GDM1 (cell line): ENCODE results near the gene COL20A1.

Experiments used
- DNase-seq: peaks from one replicate; lab custom pipeline; 2025; lab: John Stamatoyannopoulos, UW

COL20A1 gene

GRCh38 chr20:63277466-63278272, 15.3 kb upstream of the COL20A1 start:
- DNase-seq: no peak

GRCh38 chr20:63278661-63279060, 14.3 kb upstream of the COL20A1 start:
- DNase-seq: no peak

DNA sequence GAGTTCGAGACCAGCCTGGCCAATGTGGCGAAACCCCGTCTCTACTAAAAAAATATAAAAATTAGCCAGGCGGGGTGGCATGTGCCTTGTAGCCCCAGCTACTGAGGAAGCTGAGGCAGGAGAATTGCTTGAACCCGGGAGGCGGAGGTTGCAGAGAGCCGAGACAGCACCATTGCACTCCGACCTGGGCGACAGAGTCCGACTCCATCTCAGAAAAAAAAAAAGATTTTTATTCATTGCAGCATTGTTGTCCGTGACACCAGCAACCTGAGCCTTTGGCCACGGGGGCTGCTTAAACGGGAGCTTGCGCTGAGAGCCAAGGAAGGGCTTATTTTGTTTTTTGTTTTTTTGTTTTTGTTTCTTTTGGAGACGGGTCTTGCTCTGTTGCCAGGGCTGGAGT, 13.1 kb upstream of the COL20A1 start:
- no peak for DNase-seq

DNA sequence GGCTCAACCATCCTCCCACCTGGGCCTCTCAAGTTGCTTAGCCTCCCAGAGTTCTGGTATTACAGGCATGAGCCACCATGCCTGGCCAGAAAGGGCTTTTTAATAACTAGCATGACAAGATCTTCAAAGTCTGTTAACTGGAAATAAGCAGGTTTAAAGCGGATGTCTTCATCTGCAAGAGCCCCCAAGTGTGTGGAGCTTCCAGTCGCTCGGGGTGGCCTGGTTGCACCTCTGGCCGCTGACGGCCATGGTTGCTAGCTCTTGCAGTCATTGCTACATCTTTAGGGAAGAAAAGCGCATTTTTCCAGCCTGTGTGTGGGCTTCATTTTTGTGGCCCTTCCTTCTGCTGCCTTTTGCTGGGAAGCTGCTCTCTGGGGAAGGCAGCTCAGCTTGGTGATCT, 12.6 kb upstream of the COL20A1 start:
- DNase-seq: no peak

GRCh38 chr20:63280929-63281545, 11.9 kb upstream of the COL20A1 start:
- DNase-seq: no peak

GRCh38 chr20:63281742-63282665, 11.0 kb upstream of the COL20A1 start:
- no peak for DNase-seq

- no peak for DNase-seq
Measured at GRCh38 chr20:63282946-63283345, 10.0 kb upstream of the COL20A1 start.

- DNase-seq: no peak
Measured at GRCh38 chr20:63283397-63284082, 9.4 kb upstream of the COL20A1 start.

DNA sequence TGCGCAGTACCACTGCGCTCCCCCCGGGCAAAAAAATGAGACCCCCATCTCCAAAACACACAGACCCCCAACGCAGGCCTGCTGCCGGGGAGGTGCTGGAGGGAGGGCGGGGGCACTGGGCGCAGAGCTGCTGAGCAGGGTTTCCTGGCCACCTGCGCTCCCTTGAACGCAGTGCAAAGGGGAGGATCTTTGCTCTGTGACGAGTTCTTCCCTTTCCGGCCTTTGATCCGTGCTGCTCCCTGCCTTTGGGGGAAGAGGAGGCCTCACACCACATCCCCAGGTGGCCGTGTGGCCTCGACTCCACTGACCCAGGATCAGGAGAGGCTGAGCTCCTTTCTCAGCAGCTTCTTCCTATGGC, 8.9 kb upstream of the COL20A1 start:
- DNase-seq: no peak

DNA sequence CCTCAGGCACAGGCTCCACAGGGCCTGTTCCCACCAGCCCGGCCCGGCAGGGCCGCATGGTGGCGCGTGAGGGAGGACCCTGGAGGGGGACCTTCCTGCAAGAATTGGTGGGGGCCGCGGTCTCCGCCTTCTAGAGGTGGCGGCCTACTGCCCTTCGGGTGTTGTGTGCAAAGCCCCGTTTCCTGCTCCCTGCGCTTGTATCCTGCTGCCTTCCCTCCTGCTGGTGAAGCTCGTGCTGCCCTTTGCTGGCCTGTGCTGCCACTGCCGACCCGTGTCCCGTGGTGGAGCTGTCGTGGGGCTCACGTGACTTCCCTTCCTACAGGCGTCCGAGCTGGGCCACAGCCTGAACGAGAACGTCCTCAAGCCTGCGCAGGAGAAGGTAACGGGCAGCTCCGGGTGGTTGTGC, 8.4 kb upstream of the COL20A1 start:
- DNase-seq: no peak

- DNase-seq: no peak
Measured at GRCh38 chr20:63284981-63285524, 7.9 kb upstream of the COL20A1 start.

DNA sequence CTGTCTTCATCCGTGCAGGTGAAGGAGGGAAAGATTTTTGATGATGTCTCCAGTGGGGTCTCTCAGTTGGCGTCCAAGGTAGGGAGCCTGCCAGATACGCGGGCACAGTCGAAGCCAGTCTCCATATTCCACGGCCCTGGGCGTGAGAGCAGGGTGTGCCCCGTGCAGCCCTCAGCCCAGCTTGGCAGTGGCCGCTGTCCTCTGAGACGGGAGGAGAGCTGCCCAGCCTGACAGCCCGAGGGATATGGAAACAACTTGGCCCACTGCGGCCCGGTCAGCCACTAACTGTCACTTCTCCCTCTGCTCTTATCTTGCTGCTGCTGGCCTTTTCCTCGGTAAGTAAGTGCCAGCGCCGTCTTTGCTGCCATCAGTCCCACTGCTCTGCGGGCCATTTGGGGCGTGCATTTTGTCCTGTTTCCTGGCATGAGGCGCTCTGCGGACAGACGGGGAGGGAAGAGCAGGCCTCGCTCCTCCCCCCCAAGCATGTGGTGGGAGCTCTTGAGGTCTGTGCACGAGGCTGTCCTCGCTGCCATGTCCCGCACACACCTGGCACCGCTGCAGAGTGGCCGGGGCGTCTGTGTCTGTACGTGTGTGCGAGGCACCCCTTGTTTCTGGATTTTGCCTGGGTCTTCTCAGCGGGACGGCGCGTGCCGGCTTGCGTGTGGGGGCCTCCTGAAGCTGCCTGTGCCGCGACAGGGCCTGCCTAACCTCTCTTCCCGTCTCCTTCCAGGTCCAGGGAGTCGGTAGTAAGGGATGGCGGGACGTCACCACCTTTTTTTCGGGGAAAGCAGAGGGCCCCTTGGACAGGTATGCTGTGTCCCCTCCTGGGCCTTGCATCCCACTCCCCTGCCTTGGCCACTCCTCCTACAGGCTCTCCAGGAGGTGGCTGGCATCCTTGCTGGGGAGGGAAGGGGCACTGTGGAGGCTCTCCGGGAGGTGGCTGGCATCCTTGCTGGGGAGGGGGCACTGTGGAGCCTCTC, 7.1 kb upstream of the COL20A1 start:
- no peak for DNase-seq

GRCh38 chr20:63286781-63287696, 5.9 kb upstream of the COL20A1 start:
- DNase-seq: no peak

GRCh38 chr20:63287697-63288580, 5.0 kb upstream of the COL20A1 start:
- no peak for DNase-seq

GRCh38 chr20:63288581-63289251, 4.3 kb upstream of the COL20A1 start:
- DNase-seq: no peak

GRCh38 chr20:63289311-63290135, 3.5 kb upstream of the COL20A1 start:
- DNase-seq: no peak

- DNase-seq: no peak
Measured at GRCh38 chr20:63290136-63290676, 2.8 kb upstream of the COL20A1 start.
